Tibial nerve (tissue), 4 donors: Measurements from ENCODE around the gene CRY1. TPM values are rescaled to one million over a fixed set of nuclear protein-coding genes. Genes with fewer than 3 reads are reported as not detected.

Source experiments
- DNase-seq, 2 donors: peaks; one replicate each; pipeline ENCODE4 v3.0.0-alpha.2; 2019; ENCODE audit warnings: low spot score in 2 of 2
- H3K27ac ChIP-seq, 4 donors: fragments of 200-600 bp; sonication (generic) in 3 of 4; one replicate each; pipeline ENCODE4 v1.5.1; 2017 to 2019; ENCODE audit warnings: mild to moderate bottlenecking in 1 of 4
- H3K27me3 ChIP-seq, 2 donors: fragments of 200-600 bp; sonication (generic) in 1 of 2; one replicate each; pipeline versions ENCODE4 v1.5.1 to v1.6.0; 2017 to 2019
- H3K36me3 ChIP-seq, 3 donors: fragments of 200-600 bp; sonication (generic); one replicate each; pipeline ENCODE4 v1.5.1; 2018 to 2019
- H3K4me1 ChIP-seq, 4 donors: fragments of 200-600 bp; sonication (generic) in 3 of 4; one replicate each; pipeline ENCODE4 v1.5.1; 2017 to 2019
- H3K4me3 ChIP-seq, 4 donors: fragments of 200-600 bp; sonication (generic) in 3 of 4; one replicate each; pipeline ENCODE4 v1.5.1; 2017 to 2019; ENCODE audit warnings: mild to moderate bottlenecking in 1 of 4, moderate library complexity in 1 of 4
- H3K9me3 ChIP-seq, 4 donors: fragments of 200-600 bp; sonication (generic) in 3 of 4; one replicate each; pipeline ENCODE4 v1.5.1; 2017 to 2019
- CTCF ChIP-seq, 5 experiments: fragments of 200-600 bp in 3 of 5; fragments of 450-650 bp in 2 of 5; sonication (generic) in 3 of 5; IDR thresholded peaks; one replicate each; pipeline ENCODE4 v1.5.1; 2016 to 2019; ENCODE audit warnings: antibody characterized with exemption in 5 of 5, mild to moderate bottlenecking in 3 of 5, moderate library complexity in 2 of 5
- EP300 ChIP-seq, 2 donors: sonication (generic); formaldehyde crosslinking; IDR thresholded peaks; one replicate each; pipeline ENCODE4 v1.6.1; 2017; ENCODE audit warnings: antibody characterized with exemption in 2 of 2, mild to moderate bottlenecking in 1 of 2
- POLR2A ChIP-seq, 2 donors: fragments of 450-650 bp; IDR thresholded peaks; one replicate each; pipeline ENCODE4 v1.6.1; 2017; ENCODE audit warnings: antibody characterized with exemption in 2 of 2, mild to moderate bottlenecking in 2 of 2, moderate library complexity in 2 of 2
- WGBS, 2 donors: methylation state at CpG; one replicate each; pipeline ENCODE4 v1.1.5; 2018; 5-methylcytosine and 5-hydroxymethylcytosine counted together
- total RNA-seq, 4 donors: library from RNA; depleted of rRNA; stranded (reverse); fragments of >200 nt; gene quantifications; one replicate each; pipeline ENCODE4 v1.1.0, GENCODE V29; 2016

Gene CRY1
- total RNA-seq, 4 donors from 2014 or later: 16.3 to 36.3 (median 24.4) TPM

GRCh38 chr12:107103097-107103496 is 9.7 kb upstream of the CRY1 start:
- DNase-seq: no peak
- no peaks in the 10 kb centered on the region for H3K27me3 ChIP-seq
- no peak overlapping the region for H3K27ac ChIP-seq
- no peak overlapping the region for H3K4me3 ChIP-seq
- peaks cover 0 to 5% (median 0%) of the 10 kb centered on the region in 4 donors for H3K4me1 ChIP-seq
- no peaks in the 10 kb centered on the region for H3K9me3 ChIP-seq
- TF ChIP-seq EP300 (IDR thresholded peaks at IDR 0.05) (no peak), CTCF (IDR thresholded peaks at IDR 0.05) (no peak), POLR2A (IDR thresholded peaks at IDR 0.05) (no peak)
- 91 to 92% methylated on average over 3 of the region's 3 CpGs for WGBS, 2 donors
- no peaks in the 10 kb centered on the region for H3K36me3 ChIP-seq

DNA sequence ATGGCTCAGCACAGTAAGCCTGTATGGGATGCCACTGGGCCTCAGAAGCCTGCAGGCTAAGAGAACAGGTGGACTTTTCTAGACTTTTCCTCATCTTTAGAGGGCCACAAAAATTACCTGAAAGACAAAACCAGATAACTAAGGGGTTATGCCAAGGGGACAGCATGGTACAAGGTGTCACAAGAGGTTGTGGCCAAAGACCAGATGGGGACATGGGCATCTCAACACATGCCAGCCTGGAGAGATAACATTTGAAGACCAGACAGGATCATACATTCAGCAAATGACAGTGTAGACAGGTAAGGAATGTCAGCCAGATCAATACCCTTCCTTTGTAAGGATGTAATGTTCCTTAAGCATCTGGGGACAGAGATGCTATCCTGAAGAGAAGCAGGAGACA is 8.9 kb upstream of the CRY1 start:
- Histone ChIP-seq H3K27ac (no peak overlapping the region), H3K4me1 (peaks cover 0 to 5% (median 0%) of the 10 kb centered on the region in 4 donors), H3K36me3 (no peaks in the 10 kb centered on the region), H3K9me3 (no peaks in the 10 kb centered on the region), H3K27me3 (no peaks in the 10 kb centered on the region), H3K4me3 (no peak overlapping the region)
- DNase-seq: no peak
- no peak for TF ChIP-seq CTCF (IDR thresholded peaks at IDR 0.05)
- no peak for TF ChIP-seq EP300 (IDR thresholded peaks at IDR 0.05)
- TF ChIP-seq POLR2A (IDR thresholded peaks at IDR 0.05): no peak

DNA sequence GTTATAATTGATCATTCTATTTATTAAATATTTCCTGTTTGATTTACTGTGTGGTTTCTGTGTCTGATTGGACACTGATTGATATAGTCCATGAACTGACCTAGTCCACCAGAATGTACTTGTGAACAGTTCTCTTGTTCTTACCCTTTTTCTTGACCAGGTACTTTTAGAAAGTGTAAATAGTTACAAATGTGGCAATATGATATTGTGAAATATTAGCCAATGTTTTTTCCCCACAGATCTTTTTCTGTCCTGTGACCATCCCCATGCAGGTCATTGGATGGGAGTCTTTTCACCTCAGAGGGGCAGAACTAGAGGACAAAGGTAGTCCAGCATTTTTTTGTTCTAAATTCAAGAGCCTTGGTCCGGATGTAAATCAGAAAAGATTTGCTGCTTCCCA is 8.3 kb upstream of the CRY1 start:
- no peak overlapping the region for H3K4me3 ChIP-seq
- H3K36me3 ChIP-seq: no peaks in the 10 kb centered on the region
- no peak for DNase-seq
- TF ChIP-seq POLR2A (IDR thresholded peaks at IDR 0.05) (no peak), CTCF (IDR thresholded peaks at IDR 0.05) (no peak), EP300 (IDR thresholded peaks at IDR 0.05) (no peak)
- no peaks in the 10 kb centered on the region for H3K9me3 ChIP-seq
- H3K27ac ChIP-seq: no peak overlapping the region
- no peaks in the 10 kb centered on the region for H3K27me3 ChIP-seq
- 85 to 89% methylated on average over 1 of the region's 1 CpG for WGBS, 2 donors
- H3K4me1 ChIP-seq: peaks cover 0 to 5% (median 0%) of the 10 kb centered on the region in 4 donors

- 79 to 88% methylated on average over 2 of the region's 2 CpGs for WGBS, 2 donors
- H3K27ac ChIP-seq: no peak overlapping the region
- no peaks in the 10 kb centered on the region for H3K27me3 ChIP-seq
- H3K9me3 ChIP-seq: no peaks in the 10 kb centered on the region
- peaks cover 0 to 4% (median 0%) of the 10 kb centered on the region in 4 donors for H3K4me1 ChIP-seq
- TF ChIP-seq CTCF (IDR thresholded peaks at IDR 0.05): no peak
- TF ChIP-seq EP300 (IDR thresholded peaks at IDR 0.05): no peak
- no peak for TF ChIP-seq POLR2A (IDR thresholded peaks at IDR 0.05)
- H3K4me3 ChIP-seq: no peak overlapping the region
- DNase-seq: no peak
- no peaks in the 10 kb centered on the region for H3K36me3 ChIP-seq
Measured at GRCh38 chr12:107099917-107100316, 6.6 kb upstream of the CRY1 start.

DNA sequence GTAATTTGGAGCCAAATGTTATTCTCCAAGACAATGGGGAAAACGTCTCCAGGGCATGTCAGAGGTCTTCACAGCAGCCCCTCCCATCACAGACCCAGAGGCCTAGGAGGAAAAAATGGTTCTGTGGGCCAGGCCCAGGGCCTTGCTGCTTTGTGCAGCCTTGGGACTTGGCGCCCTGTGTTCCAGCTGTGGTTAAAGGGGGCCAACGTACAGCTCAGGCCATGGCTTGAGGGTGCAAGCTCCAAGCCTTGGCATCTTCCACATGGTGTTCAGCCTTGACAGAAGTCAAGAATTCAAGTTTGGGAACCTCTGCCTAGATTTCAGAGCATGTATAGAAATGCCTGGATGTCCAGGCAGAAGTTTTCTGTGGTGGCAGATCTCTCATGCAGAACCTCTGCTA is 3.2 kb upstream of the CRY1 start:
- 68 to 73% methylated on average over 3 of the region's 3 CpGs for WGBS, 2 donors
- Histone ChIP-seq H3K36me3 (no peaks in the 10 kb centered on the region), H3K4me3 (no peak overlapping the region), H3K4me1 (peaks cover 0 to 21% (median 7%) of the 10 kb centered on the region in 4 donors), H3K9me3 (no peaks in the 10 kb centered on the region), H3K27ac (no peak overlapping the region), H3K27me3 (no peaks in the 10 kb centered on the region)
- no peak for TF ChIP-seq POLR2A (IDR thresholded peaks at IDR 0.05)
- TF ChIP-seq CTCF (IDR thresholded peaks at IDR 0.05): no peak
- TF ChIP-seq EP300 (IDR thresholded peaks at IDR 0.05): no peak
- DNase-seq: no peak
